ENCODE measurements around the gene CABP2. TPM values are rescaled to one million over a fixed set of nuclear protein-coding genes. Genes with fewer than 3 reads are reported as not detected.

The CABP2 gene
- total and polyA plus RNA-seq, 10 of the 15 experiments (the other 5 are each of a cell fraction or from before 2014, with no cell fraction given), result not detected

- DNase-seq (ENCODE audit: low read depth, low spot score) (no peak), ATAC-seq (peak; percentile 54), FAIRE-seq (no peak)
- peak within 1 kb of the TSS; percentile 82 for H3K27ac ChIP-seq (ENCODE audit: control insufficient read depth, insufficient read depth)
- H4K20me1 ChIP-seq (ENCODE audit: control insufficient read depth, insufficient read depth), result no peaks in the 10 kb centered on the region
- H2AFZ ChIP-seq (ENCODE audit: control insufficient read depth, low read depth, low read length), result peak within 1 kb of the TSS; percentile 67
- ChIA-PET CTCF (interaction anchor here (0.6 to 2.9 kb wide), 14 partner anchors 13 to 159 kb away, joined by 3 to 30 read pairs (median 4); partner anchors contain the start of genes PPP1CA and TBC1D10C), RAD21 (ENCODE audit: unreplicated experiment) (interaction anchor here (0.7 to 2.8 kb wide), 18 partner anchors 16 to 153 kb away, joined by 3 to 19 read pairs (median 3); partner anchors contain the start of genes AIP, POLD4, PPP1CA and PTPRCAP), SMC1A (ENCODE audit: uncharacterized antibody, unreplicated experiment) (interaction anchor here (0.6 to 4.3 kb wide), 9 partner anchors 18 to 151 kb away, joined by 3 to 23 read pairs (median 4); partner anchors contain the start of genes PPP1CA, PTPRCAP and RAD9A), POLR2A (interaction anchor here (0.8 to 2.3 kb wide), 6 partner anchors 20 to 152 kb away, joined by 3 to 14 read pairs (median 4); partner anchors contain the start of genes POLD4, PPP1CA, TBC1D10C and TMEM134)
- peaks cover 27% of the 10 kb centered on the region for H3K4me1 ChIP-seq (ENCODE audit: control insufficient read depth, insufficient read depth, low read length)
- H3K36me3 ChIP-seq (ENCODE audit: control insufficient read depth in 2 of 2, insufficient read depth in 2 of 2, low read length in 1 of 2), result peaks cover 0 to 3% of the 10 kb centered on the region in 2 experiments; a peak in 2 of 4 replicates
- in situ Hi-C loops (cut with MboI) (no loop called here), intact Hi-C loops (cut with micrococcal nuclease; ENCODE audit: unreplicated experiment) (loop anchor here (5.0 kb wide), 2 partner anchors 52 to 72 kb away; no protein-coding TSS in a partner anchor)
- H3K9me3 ChIP-seq (replicated peaks; ENCODE audit: control insufficient read depth, insufficient read depth, low read length), result no peaks in the 10 kb centered on the region
- H3K79me2 ChIP-seq (ENCODE audit: control insufficient read depth, insufficient read depth, low read length), result peaks cover 32% of the 10 kb centered on the region
- H3K4me3 ChIP-seq, result peak within 1 kb of the TSS; percentile 94
- H3K4me2 ChIP-seq (ENCODE audit: control insufficient read depth, insufficient read depth), result peak within 1 kb of the TSS; percentile 99
- no peaks in the 10 kb centered on the region for H3K27me3 ChIP-seq (replicated peaks in 1 of 2; ENCODE audit: control insufficient read depth in 2 of 2, insufficient read depth in 2 of 2, low read length in 1 of 2)
- peak within 1 kb of the TSS; percentile 73 for H3K9ac ChIP-seq (ENCODE audit: control insufficient read depth, insufficient read depth, low read length)
- no TSS peak for BruUV-seq (replicated peaks)
- WGBS (ENCODE audit: insufficient coverage, insufficient replicate concordance, low lambda C conversion rate, missing lambda C conversion rate), result 2% methylated on average over 48 of the region's 58 CpGs
- TF ChIP-seq BMI1 (IDR thresholded peaks at IDR 0.05; ENCODE audit: borderline replicate concordance) (no peak), KLF5 (IDR thresholded peaks at IDR 0.05; ENCODE audit: partially characterized antibody) (no peak), E2F8 (IDR thresholded peaks at IDR 0.05; ENCODE audit: low read depth, partially characterized antibody) (no peak), NFYB (IDR thresholded peaks at IDR 0.05; ENCODE audit: insufficient read depth, low read depth, low read length) (no peak), SIX5 (IDR thresholded peaks at IDR 0.05; ENCODE audit: low read depth, low read length, severe bottlenecking) (no peak), NRF1 (conservative IDR thresholded peaks at IDR 0.05; ENCODE audit: low read depth, low read length) (no peak), ESRRA (IDR thresholded peaks at IDR 0.05; ENCODE audit: low read length) (no peak), FOXM1 (IDR thresholded peaks at IDR 0.05; ENCODE audit: low read depth, low read length) (no peak), TCF3 (IDR thresholded peaks at IDR 0.05; ENCODE audit: borderline replicate concordance, insufficient read depth, low read depth, low read length) (no peak), TBL1XR1 (IDR thresholded peaks at IDR 0.05; ENCODE audit: low read depth, low read length) (no peak), CBFB (IDR thresholded peaks at IDR 0.05; ENCODE audit: low read depth) (no peak), PKNOX1 (IDR thresholded peaks at IDR 0.05) (no peak), KDM1A (IDR thresholded peaks at IDR 0.05; ENCODE audit: borderline replicate concordance) (no peak), HDAC6 (IDR thresholded peaks at IDR 0.05; ENCODE audit: unreplicated experiment) (peak; percentile 53), USF1 (IDR thresholded peaks at IDR 0.05; ENCODE audit: borderline replicate concordance, extremely low read length, insufficient read depth, low read depth, low read length) (no peak), ZNF274 (IDR thresholded peaks at IDR 0.05; ENCODE audit: insufficient read depth, insufficient read length) (no peak), RUNX3 (IDR thresholded peaks at IDR 0.05; ENCODE audit: low read length) (no peak), IKZF2 (IDR thresholded peaks at IDR 0.05) (no peak), NR2F1 (conservative IDR thresholded peaks at IDR 0.05) (peak; percentile 57), JUND (IDR thresholded peaks at IDR 0.05; ENCODE audit: low read depth, low read length) (no peak)
Measured at GRCh38 chr11:67504950-67505581, 18.2 kb downstream of the CABP2 start, which contains the start of gene PITPNM1. PITPNM1 (minus strand) TSS chr11:67505363; CDS start chr11:67504180, 1,183 bp downstream.
